IPS-NIHi7 (cell line): ENCODE measurements around the gene HDLBP.
"Not testable (repeated sequence)": the region's sequence is repeated elsewhere in the genome, so short reads cannot be mapped to it uniquely, and the experiment has no call there.

Experiments
- DNase-seq: peaks from one replicate; pipeline ENCODE4 v3.0.0; 2012; ENCODE audit warnings: mixed read lengths; ENCODE audit errors: extremely low spot score

HDLBP gene

DNA sequence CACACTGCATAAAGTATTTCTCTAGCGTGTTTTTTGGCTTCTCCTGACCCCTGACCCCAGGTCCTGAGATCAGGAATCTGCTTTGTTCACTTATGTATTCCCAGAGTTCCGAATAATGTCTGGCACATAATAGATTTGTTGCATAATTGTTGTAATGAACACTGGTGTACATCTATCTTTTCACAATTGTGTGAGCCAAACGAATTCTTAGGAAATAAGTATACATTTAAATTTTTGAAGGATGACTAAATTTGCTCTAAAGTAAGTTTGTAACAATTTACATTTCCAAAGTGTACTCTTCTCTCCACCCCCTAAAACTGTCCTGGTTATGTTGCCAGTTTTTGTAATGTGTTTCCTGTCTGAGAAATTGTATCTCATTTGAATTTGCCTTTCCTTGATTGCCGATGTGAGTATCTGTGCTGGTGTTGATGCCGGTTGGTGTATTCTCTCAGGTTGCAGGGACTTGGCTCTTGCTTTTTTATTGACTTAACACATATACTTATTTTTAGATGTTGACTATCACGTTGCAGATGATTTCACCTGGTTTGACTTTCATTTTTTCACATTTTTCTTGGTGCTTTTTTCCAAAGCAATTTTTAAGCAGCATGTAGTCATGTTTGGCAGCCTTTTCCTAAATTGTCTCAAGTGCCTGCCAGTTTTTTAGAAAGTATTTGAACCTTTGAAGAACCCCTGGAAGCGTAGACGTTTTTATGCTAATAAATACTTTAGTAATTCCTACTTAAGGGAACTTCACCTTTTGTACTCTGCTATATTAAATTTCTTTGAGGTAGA is 24.6 kb upstream of the HDLBP start:
- no peak for DNase-seq

DNA sequence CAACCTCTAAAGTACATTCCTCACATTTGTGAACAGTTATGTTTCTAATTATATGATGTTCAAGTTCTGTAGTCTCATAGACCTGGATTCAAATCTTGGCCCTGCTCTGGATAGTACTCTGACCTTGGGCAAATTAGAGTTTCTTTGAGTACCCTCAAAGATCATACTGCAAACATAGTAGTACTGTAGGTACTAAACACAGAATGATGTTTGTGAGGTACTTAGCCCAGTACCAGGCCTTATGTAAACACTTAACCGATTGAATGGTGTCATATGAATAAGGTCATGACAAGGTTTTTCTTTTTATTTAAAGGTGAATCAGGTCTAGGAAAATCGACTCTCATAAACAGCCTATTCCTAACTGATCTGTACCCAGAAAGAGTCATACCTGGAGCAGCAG is 19.3 kb upstream of the HDLBP start:
- DNase-seq: no peak

DNA sequence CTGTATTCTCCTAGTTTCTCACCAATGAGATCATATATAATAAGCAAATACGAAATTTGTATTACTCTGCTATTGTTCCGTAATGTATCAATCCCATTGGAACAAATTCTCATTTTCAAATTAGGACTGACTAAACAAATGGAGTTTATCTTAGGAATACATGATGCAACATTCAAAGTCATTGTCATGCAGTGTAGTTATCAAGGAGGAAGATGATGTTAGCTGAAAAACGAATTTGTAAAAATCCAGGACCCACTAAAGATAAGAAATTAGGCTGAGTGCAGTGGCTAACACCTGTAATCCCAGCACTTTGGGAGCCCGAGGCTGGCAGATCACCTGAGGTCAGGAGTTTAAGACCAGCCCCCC is 15.1 kb upstream of the HDLBP start:
- DNase-seq: no peak

DNA sequence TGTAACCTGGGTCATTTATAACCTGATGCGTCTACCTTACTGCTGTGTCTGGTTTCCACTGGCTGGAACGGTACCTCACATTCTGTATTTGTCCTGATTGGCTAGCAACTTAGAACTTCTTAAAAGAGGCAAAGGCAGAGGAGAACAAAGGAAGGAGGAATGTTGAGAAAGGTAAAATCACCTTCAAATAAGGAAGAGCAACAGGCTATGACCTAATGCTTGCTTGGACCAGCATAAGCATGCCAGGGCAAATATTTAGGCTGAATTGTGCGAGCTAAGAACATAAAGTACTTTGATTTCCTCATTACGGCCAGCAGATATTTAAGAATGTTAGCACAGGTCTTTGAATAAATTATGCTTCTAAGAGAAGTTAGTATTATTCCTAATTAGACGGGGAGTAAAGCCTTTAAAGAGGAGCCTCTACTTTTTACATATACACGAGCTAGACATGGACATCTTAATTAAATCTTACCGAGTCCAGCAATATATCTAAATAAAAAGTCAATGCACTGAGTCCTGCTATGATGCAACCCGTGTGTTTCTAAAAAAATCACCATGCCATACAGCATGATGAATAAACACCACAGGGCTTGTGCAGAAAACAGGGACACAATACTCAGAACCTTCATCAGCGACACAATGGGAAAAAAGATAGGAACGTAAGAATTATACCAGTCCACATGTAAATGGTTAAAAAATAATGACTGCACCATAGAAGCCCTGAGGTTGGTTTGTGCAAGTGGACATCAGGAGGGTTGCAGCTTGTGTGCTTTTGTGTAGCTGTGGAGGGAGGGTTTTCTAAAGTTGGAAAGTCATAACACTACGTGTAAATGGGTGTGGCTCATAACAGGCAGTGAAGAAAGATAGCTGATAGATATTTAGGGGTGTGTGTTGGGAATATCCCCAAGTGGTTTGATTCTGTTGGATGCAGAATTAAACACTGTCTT is 14.5 kb upstream of the HDLBP start:
- no peak for DNase-seq

DNA sequence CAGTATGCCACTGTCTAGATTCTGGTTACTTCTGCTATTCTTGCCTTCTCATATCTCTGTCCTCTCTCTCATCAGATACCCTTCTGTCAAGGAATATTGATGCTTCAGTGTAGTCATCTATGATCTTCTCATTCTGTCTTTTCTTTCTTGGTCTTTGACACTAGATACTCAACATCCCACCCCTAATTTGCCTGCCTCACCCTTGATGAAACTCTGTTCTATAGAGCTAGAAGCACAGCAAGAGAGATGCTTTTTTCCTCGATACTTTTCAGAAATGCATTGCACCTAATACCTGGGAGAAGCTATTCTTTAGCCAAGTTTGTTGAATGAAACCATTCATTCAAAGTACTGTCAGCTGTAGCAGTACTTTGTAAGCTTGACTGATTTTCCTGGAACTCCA is 9.8 kb upstream of the HDLBP start:
- no peak for DNase-seq

DNA sequence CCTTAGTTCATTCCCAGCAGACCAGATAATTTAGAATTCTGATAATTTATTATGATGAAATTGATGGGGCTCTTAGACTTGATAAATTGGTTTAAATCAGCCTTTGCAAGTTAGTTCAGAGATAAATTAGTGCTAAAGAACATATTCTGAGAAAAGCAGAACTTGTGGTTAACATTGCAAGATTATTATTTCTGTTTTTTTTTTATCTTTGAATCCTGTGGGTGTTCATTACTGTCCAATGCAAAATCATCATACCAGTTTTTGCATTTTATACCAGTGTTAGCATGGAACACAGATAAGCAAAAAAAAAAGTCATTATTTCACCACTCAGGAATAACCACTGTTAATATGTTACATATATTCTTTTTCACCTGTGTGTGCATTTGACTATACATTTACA is 9.3 kb upstream of the HDLBP start:
- no peak for DNase-seq

DNA sequence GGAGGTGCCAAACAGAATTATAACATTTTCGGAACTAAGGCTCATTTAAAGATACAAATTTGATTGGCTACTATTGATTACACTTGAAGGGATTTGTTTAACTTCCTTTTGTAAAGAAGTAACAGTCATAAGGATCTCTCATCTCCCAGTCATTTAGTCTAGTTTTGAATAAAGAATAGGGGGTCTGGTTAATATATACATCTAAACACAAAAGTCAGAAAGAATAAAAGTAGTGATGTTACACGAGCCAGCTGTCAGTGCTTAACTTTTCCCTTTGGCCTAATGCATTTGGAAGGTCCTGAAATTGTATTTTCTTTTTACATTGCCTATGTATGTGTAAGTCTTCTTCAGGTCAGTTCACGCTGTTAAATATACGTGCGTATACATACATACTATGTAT is 8.3 kb upstream of the HDLBP start:
- DNase-seq: no peak

DNA sequence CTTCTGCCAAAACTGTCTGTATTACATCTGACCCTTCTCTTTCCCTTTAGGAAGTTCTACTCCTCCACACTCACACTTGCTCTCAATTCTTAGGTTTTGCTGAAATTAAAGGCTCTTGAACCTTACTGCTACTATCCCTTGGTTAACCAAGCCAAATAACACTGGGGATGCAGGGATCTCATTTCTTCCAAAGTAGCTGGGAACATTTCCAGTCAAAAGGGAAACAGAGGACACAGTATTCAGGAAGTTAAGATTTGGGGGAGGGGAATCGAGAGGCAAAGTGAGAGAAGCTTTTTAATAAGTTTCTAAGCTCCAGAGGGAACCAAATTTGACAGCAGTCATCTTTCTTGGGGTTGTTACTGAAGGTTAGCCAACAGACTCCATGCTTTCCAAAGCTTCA is 6.4 kb upstream of the HDLBP start:
- DNase-seq: no peak

DNA sequence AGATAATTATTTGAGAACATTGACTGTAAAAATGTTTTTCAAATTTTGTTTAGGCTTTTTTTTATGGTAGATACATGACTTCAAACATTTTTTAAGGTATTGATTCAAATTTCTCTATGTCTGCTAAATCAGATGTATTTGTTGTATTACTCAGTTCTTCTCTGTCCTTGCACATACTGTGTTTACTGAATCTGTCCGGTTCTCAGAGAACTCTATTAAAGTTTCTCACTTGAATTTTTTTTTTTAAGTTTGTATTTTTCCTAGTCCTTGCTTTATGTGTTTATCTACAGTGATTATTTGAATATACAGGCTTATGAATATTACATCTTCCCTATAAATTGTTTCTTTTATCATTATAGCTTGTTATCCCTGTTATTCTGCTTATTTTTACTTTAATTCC is 5.6 kb upstream of the HDLBP start:
- DNase-seq: no peak

DNA sequence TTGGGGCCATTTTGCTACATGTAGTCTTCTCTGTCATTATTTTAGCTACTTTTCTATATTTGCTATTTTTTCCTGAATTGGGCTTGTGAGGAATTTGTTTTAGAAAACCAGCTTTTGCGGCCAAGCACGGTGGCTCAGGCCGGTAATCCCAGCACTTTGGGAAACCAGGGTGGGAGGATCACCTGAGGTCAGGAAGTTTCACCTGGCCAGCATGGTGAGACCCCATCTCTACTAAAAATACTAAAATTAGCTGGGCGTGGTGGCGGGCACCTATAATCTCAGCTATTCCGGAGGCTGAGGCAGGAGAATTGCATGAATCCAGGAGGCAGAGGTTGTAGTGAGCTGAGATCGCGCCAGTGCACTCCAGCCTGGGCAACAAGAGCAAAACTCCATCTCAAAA is 4.9 kb upstream of the HDLBP start:
- no peak for DNase-seq

DNA sequence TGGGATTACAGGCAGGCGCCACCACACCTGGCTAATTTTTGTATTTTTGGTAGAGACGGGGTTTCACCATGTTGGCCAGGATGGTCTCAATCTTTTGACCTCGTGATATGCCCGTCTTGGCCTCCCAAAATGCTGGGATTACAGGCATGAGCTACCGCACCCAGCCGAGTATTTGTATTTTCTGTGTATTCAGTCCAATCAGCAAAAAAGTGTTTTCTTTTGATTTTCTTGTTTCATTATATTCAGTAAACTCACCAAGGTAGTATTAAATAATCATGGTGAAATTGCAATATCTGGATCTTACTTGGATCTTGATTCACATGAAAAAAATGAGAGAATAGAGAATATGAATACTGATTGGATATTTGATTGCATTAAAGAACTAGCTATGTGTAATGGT is 3.4 kb upstream of the HDLBP start:
- DNase-seq: not testable (repeated sequence)

DNA sequence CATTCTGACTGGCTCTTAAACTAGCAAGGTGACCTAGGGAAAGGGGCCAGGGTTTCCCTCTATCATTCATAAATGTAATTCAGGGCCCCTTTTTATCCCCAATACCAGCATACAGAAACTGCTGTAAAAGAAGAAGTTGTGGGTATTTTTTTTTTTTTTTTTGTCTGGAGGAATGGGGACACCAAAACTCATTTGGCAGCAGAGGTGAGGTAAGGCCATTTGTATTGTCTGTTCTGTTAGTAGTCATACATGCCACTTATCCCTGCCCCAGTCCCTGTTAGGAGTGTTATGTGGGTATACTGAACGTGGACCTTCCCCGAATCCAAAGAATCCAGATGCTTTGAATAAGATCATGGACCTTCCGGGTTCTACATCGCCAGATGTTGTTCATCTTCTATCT is 1.9 kb upstream of the HDLBP start:
- DNase-seq: no peak

DNA sequence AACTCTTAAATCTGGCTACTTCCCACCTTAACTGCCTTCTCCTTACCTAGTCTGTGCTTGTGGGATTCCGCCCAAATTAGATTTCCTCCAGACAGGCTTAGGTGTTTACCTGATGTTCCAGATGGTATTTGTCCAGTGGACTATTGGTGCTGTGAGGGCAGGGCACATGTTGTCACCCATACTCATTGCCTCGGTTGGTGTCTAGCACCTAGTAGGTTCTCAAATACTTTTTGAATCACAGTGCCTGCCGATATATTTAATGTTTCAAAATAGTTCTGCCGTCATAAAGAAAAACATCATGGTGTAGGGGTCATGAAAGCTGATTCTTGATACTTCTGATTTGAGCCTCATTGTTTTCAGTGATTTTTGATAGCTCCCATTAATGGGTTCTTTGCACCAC is 1.4 kb upstream of the HDLBP start:
- no peak for DNase-seq

DNA sequence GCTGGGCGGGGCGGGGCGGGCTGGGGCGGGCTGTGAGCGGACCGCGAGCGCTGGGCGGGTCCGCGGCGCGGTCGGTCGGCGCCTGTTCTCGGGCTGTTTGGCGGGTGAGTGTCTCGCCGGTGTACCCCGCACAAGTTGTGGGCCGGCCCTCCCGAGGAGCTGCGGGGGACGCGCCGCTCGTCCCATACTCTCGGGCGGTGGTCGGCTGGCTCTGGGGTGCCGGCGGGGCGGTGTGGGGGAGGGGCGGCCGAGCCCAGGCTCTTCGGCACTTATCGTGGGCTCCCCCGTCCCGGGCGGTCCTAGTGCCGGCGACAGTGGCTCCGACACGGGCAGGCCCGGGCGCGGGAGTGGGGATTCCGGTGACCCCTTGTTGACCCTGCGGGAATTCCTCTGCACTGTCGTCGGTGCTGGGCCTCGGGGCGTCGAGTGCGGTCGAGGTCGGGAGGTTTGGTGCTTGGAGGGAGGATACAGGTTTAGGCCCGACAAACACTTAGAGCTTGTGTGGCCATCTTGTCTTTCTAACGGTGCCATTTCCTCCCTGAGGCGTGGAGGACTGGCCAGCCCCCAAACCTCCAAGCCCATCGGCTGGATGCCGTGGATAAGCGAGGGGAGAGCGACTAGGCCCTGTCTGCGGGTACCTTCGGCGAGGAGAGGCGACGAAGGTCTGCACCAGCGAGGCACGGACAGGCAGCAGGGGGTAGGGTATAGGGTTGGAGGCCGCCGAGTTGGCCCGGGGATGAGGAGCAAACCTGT is 583 bp upstream of the HDLBP start, which contains the start of gene SEPTIN2:
Gene SEPTIN2, plus strand, starts transcription at position 47 of the 753 bp plus-strand sequence. CDS start 8,308 bp downstream, outside the sequence.
- peak; percentile 20 for DNase-seq

DNA sequence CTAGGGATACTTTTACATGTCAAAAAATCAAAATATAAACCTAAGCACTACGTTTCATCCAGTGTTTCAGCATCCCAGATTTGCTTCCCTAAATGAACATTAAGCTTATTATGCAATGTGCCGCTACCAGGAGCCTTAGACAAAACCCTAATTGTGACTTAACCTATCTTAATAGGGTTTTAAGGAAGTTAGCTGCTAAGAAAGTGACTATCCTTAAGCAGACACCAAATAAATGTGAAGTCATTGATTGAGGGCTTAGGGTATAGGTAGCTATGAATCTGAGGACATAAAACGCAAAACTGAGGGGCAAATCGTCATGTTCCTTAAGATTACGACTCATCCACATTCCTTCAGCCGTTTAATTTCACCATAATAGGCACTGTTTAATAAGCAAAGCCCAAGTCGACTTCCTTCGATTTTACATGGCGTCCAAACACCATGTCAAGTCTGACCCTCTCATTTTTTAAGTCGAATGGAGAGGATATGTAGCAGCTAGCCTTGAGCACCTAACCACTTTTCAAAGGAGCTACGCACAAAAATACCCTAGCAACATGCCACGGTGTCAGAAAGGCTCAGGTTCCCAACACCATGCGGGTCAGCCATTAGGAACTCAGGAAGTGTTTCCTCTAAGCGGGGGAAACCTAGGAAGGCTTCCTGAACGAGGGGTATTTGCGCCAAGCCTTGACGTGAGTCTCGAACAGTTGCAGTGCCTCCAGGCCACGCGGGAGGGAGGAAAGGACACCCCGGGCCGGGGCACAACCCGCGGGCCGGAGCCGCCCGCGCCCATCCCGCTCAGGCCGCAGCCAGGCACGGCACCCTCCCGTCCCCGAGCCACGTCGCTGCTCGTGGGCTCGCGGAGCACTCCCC is 1.0 kb downstream of the HDLBP start:
- DNase-seq: no peak

DNA sequence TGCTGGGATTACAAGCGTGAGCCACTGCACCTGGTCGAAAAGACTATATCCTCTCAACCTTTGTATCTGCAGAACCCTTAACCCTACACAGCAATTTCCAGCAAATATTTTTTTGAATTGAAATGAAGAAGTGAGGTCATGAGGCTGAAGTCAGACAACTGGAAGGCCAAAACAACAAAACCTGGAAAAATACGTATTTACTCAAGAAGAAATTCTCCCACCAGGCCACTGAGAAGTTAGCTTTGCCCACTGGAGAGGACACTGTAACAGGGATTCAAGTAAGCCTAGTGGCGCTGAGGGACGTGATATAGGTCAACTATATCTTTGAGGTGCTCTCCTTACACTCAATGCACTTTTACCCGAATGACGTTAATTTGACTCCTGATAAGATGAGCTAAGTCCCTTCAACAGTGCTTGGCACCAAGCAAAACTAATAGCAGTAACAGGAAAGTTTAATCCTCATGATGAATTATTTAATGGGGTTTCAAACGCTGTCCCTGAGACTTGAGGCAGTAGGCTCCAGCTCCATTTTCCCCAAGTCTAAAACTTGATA is 1.9 kb downstream of the HDLBP start:
- no peak for DNase-seq

DNA sequence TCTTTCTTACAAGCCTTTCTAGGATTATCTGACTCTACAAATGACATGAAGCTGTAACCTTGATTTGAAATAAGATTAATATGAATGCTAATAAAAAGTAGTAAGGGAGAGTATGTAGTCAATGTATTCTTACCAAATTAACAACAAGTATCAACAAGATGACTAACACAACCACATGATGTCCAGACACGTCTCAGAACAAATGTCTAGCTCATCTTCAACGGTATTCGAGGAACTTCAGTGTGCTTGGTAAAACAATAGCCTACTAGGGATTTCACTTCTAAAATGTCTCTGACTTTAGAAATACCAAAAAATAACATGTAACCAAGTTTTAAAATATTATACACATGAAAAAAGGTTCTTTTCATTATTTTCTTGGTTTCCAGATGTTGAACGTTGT is 3.4 kb downstream of the HDLBP start:
- no peak for DNase-seq

DNA sequence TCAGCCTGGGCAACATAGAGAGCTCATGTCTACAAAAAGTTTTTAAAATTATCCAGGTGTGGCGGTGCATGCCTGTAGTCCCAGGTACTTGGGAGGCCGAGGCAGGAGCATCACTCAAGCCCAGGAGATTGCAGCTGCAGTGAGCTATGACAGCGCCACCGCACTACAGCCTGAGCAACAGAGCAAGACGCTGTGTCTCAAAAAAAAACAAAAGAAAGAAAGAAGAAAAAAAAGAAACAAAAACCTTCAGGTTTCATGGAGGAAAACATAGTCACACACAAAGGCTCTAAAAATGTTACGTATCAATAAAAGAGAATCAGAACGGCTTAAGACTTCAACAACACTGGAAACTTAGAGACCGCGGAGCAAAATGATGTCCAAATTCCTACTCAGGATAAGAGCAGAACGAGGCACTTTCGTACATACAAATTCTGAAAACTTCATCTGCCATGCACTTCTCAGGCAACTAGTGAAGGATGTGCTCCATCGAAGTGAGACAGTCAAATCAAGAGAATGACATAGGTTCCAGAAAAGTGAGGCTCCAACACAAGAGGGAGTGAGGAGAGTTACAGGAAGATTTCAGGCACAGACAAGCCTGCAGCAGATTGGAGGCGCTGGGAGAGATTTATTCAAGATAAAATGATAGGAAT is 4.4 kb downstream of the HDLBP start:
- no peak for DNase-seq

DNA sequence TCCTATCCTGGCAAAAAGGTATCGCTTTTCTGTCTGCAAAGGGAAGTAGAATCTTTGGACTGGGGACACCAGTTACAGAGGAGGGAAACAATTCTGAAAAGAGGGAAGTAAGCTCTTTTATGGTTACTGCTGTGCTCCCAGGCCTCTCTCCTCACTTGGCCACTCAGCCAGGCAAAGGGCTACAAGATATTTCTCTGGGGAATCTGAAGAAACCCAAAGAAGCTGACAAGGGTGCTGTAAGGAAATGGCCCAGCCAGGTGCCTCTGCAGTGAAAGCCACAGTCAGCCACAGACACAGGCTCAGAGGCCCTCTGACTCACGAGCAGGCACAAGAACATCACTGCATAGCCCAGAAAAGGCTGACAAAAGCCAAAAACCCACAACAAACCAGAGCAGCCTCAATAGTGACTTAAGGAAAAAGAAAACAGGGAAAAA is 5.8 kb downstream of the HDLBP start:
- DNase-seq: no peak

DNA sequence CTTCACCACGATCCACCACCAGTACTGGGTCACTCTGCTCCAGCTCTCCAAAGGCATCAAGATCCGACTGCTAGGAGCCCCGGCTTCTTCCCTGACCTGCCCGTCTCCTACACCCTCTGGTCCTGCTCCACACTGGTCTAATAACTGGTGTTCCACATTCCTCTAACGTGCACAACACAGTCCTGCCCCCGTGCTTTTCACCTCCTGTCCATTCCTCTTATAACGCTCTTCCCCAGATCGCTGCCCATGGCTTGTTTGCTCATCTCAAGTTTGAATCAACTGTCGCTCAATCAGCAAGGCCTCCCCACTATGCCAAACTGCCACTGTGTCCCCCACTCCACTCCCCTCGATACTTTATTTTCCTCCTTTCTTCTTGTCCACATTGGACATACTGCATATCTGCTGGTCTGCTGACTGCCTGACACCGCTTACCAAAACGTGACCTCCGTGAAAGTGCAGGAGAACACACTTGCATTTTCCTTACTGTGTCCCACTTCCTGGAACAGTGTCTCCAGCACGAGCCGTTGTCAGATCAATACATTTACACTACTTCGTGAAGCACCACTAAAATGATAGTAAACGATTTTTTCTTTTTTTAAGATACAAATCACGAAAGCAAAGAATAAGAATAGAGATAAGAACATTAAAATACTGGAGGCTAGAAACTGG is 6.5 kb downstream of the HDLBP start:
- DNase-seq: no peak
